HepG2 (cell line): ENCODE measurements around the gene POU3F1. TPM values are rescaled to one million over a fixed set of nuclear protein-coding genes. Genes with fewer than 3 reads are reported as not detected.

Source experiments
- ATAC-seq: fragments of 200-7000 bp; cut with Tn5 transposase; 3 replicates; pipeline ENCODE4 v1.9.1; 2020; ENCODE audit warnings: mild to moderate bottlenecking, moderate library complexity
- BruUV-seq: library from RNA; stranded (reverse); fragments of 400-500 nt; replicated peaks from 2 replicates; lab custom pipeline; 2021; lab: Mats Ljungman, UMichigan
- CTCF ChIA-PET: fragments of 300-600 bp; formaldehyde crosslinking; extraction: SDS; loops from one replicate; lab custom pipeline; 2021; ENCODE audit warnings: low total read pairs, inconsistent platforms, low intra/inter-chr PET ratio; lab: Yijun Ruan, JAX
- POLR2A ChIA-PET: fragments of 350-600 bp; sonication (Branson Sonifier 250); formaldehyde crosslinking; loops from one replicate; lab custom pipeline; 2020; ENCODE audit warnings: antibody characterized with exemption, inconsistent platforms; lab: Yijun Ruan, JAX
- DNase-seq: peaks from one replicate; pipeline ENCODE4 v3.0.0-alpha.2; 2015; ENCODE audit warnings: low spot score
- FAIRE-seq: peaks from 3 replicates; lab custom pipeline; 2011; peaks lifted over from hg19 to GRCh38; lab: Jason Lieb, UNC
- H2AFZ ChIP-seq: one replicate; pipeline ENCODE4 v1.6.1; 2011; ENCODE audit warnings: low read length, inconsistent platforms
- H3K27ac ChIP-seq: fragments of 300-600 bp; 3 replicates; pipeline ENCODE4 v1.8.0; 2011; ENCODE audit warnings: mixed run types, mild to moderate bottlenecking, mixed read lengths, low read length, inconsistent platforms; ENCODE audit not compliant: insufficient read depth; ENCODE audit errors: extremely low read length
- H3K27me3 ChIP-seq, 2 experiments: fragments of 200-600 bp in 1 of 2; 2 replicates in 1 of 2; 3 replicates in 1 of 2; pipeline versions ENCODE4 v1.6.0 to v1.8.0; 2011; ENCODE audit warnings: low read length in 2 of 2, mild to moderate bottlenecking in 2 of 2, moderate library complexity in 2 of 2, inconsistent platforms in 1 of 2; ENCODE audit not compliant: insufficient read depth in 2 of 2, control insufficient read depth in 1 of 2
- H3K36me3 ChIP-seq, 2 experiments: fragments of 200-600 bp in 1 of 2; replicated peaks in 1 of 2; 2 replicates in 1 of 2; 3 replicates in 1 of 2; pipeline versions ENCODE4 v1.5.1 to v1.8.0; 2011; ENCODE audit warnings: low read length in 2 of 2, inconsistent platforms in 1 of 2; ENCODE audit not compliant: insufficient read depth in 2 of 2, control insufficient read depth in 1 of 2
- H3K4me1 ChIP-seq: 2 replicates; pipeline ENCODE4 v1.5.1; 2012; ENCODE audit warnings: low read length, inconsistent platforms; ENCODE audit not compliant: insufficient read depth
- H3K4me2 ChIP-seq: 2 replicates; pipeline ENCODE4 v1.6.0; 2011; ENCODE audit warnings: low read depth, low read length, inconsistent platforms
- H3K4me3 ChIP-seq, 3 experiments: fragments of 200-600 bp in 1 of 3; sonication (generic), shearing (Covaris generic) in 1 of 3; replicated peaks in 1 of 3; 2 replicates each; pipeline ENCODE4 v1.5.1; 2011 to 2016; ENCODE audit warnings: low read length in 3 of 3, inconsistent platforms in 2 of 3, low read depth in 2 of 3, mild to moderate bottlenecking in 2 of 3, control low read depth in 1 of 3, mixed read lengths in 1 of 3; ENCODE audit not compliant: insufficient read depth in 1 of 3
- H3K79me2 ChIP-seq: one replicate; pipeline ENCODE4 v1.6.1; 2011; ENCODE audit warnings: low read length, inconsistent platforms; ENCODE audit not compliant: insufficient read depth
- H3K9ac ChIP-seq: 2 replicates; pipeline ENCODE4 v1.6.0; 2011; ENCODE audit warnings: mild to moderate bottlenecking, low read depth, low read length, inconsistent platforms; ENCODE audit not compliant: insufficient read depth
- H3K9me3 ChIP-seq: 2 replicates; pipeline ENCODE4 v1.5.1; 2012; ENCODE audit warnings: mild to moderate bottlenecking, low read length
- H4K20me1 ChIP-seq: 2 replicates; pipeline ENCODE4 v1.6.0; 2011; ENCODE audit warnings: inconsistent platforms, mild to moderate bottlenecking, low read length, moderate library complexity; ENCODE audit not compliant: insufficient read depth
- ERF ChIP-seq: IDR thresholded peaks from 2 replicates; pipeline ENCODE4 v1.6.1; 2018; ENCODE audit warnings: missing biosample characterization, missing genetic modification reagents
- PRPF4 ChIP-seq: fragments of 200-400 bp; formaldehyde crosslinking; IDR thresholded peaks from 2 replicates; pipeline ENCODE4 v1.6.1; 2016; ENCODE audit warnings: low read length, low read depth; ENCODE audit not compliant: poor library complexity, severe bottlenecking
- REXO4 ChIP-seq: sonication (generic); formaldehyde crosslinking; IDR thresholded peaks from 2 replicates; pipeline ENCODE4 v1.8.0; 2022; ENCODE audit warnings: missing genetic modification reagents, mild to moderate bottlenecking, borderline replicate concordance
- ZFX ChIP-seq: sonication (generic); formaldehyde crosslinking; IDR thresholded peaks from 2 replicates; pipeline ENCODE4 v1.4.0; 2020; ENCODE audit warnings: mild to moderate bottlenecking, low read depth, missing genetic modification reagents, moderate library complexity
- ZNF260 ChIP-seq: sonication (generic); formaldehyde crosslinking; IDR thresholded peaks from 2 replicates; pipeline ENCODE4 v1.4.0; 2020; ENCODE audit warnings: missing genetic modification reagents, low read depth, mild to moderate bottlenecking, borderline replicate concordance
- ZNF777 ChIP-seq: sonication (generic); formaldehyde crosslinking; IDR thresholded peaks from 2 replicates; pipeline ENCODE4 v1.4.0; 2020; ENCODE audit warnings: missing genetic modification reagents
- WGBS: methylation state at CpG from one replicate; pipeline ENCODE4 v1.1.6; 2017; ENCODE audit warnings: low lambda C conversion rate; 5-methylcytosine and 5-hydroxymethylcytosine counted together
- in situ Hi-C: cut with HindIII; loops from 2 replicates; pipeline ENCODE4 v1.10.0; 2017; ENCODE audit warnings: low pct_unique_long_range_greater_than_20kb; ENCODE audit not compliant: extremely low pct_ligation_motif_present
- intact Hi-C: fragments of 100-400 bp; cut with micrococcal nuclease; formaldehyde crosslinking; loops from one replicate; pipeline ENCODE4 v1.10.0; 2022; ENCODE audit not compliant: unreplicated experiment
- polyA plus RNA-seq, 8 experiments: library from polyadenylated mRNA; depleted of rRNA in 3 of 8; stranded (reverse) in 7 of 8; unstranded in 1 of 8; fragments of >200 nt; fragmentation: Illumina TruSeq in 4 of 8; extraction: Trizol in 4 of 8; gene quantifications; 2 replicates each; pipeline versions ENCODE4 v1.2.1 to v1.2.3, GENCODE V29; 2011 to 2016; ENCODE audit warnings: low read depth in 4 of 8, missing spikeins in 1 of 8, mixed read lengths in 1 of 8; ENCODE audit not compliant: insufficient read depth in 1 of 8
- total RNA-seq, 5 experiments: library from RNA; depleted of rRNA; stranded (reverse); fragments of >200 nt; fragmentation: Illumina TruSeq; extraction: Trizol; gene quantifications; 2 replicates each; pipeline ENCODE4 v1.2.3, GENCODE V29; 2016; ENCODE audit warnings: low read depth in 1 of 5
- TF ChIP-seq, protein P1 (sequence below): sonication (generic); formaldehyde crosslinking; IDR thresholded peaks from 2 replicates; pipeline ENCODE4 v1.5.1; 2020; ENCODE audit warnings: mild to moderate bottlenecking, missing genetic modification reagents, moderate library complexity
- TF ChIP-seq, protein P2 (sequence below): sonication (generic); formaldehyde crosslinking; IDR thresholded peaks from 2 replicates; pipeline ENCODE4 v1.5.0; 2020; ENCODE audit warnings: missing genetic modification reagents

Gene POU3F1
- total and polyA plus RNA-seq, 2 of the 13 experiments (the other 11 are each of a cell fraction or from before 2014, with no cell fraction given): not detected

DNA sequence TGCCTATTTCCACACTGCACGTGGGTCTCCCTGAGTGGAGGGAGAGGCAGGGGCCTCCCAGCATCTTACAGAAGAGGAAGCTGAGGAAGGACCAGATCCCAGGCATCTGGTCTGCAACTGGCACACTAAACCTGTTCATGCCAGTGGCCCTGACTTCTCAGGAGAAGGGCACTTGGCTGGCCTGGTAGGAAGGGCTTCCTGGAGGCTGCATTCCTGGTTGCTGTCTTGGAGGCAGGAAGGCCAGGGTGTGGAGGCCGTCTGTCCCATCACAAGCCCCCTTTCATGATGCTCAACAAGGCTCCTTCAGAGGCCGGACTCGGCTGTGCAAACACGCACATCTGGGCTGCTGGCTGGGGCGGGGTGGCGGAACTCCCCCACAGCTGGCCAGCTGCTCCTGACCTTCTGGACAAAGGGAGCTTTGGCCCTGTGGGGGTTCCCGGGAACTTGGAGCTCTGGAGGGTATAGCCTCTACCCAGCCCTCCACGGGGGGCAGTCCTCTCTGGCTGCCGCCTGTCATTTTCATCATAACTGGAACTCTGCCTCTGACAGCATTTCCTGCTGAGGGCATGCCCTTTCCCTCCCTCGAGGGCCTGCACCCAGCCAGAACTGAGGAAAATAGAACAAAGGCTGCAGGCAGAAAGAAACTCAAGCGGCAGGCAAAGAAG, 39.2 kb upstream of the POU3F1 start (continued):
- TF ChIP-seq REXO4 (CRISPR knock-in tag) (no peak), ERF (CRISPR knock-in tag) (no peak)
- TF ChIP-seq, protein P1, sequence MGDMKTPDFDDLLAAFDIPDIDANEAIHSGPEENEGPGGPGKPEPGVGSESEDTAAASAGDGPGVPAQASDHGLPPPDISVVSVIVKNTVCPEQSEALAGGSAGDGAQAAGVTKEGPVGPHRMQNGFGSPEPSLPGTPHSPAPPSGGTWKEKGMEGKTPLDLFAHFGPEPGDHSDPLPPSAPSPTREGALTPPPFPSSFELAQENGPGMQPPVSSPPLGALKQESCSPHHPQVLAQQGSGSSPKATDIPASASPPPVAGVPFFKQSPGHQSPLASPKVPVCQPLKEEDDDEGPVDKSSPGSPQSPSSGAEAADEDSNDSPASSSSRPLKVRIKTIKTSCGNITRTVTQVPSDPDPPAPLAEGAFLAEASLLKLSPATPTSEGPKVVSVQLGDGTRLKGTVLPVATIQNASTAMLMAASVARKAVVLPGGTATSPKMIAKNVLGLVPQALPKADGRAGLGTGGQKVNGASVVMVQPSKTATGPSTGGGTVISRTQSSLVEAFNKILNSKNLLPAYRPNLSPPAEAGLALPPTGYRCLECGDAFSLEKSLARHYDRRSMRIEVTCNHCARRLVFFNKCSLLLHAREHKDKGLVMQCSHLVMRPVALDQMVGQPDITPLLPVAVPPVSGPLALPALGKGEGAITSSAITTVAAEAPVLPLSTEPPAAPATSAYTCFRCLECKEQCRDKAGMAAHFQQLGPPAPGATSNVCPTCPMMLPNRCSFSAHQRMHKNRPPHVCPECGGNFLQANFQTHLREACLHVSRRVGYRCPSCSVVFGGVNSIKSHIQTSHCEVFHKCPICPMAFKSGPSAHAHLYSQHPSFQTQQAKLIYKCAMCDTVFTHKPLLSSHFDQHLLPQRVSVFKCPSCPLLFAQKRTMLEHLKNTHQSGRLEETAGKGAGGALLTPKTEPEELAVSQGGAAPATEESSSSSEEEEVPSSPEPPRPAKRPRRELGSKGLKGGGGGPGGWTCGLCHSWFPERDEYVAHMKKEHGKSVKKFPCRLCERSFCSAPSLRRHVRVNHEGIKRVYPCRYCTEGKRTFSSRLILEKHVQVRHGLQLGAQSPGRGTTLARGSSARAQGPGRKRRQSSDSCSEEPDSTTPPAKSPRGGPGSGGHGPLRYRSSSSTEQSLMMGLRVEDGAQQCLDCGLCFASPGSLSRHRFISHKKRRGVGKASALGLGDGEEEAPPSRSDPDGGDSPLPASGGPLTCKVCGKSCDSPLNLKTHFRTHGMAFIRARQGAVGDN: peak; percentile 26; the same call in 1 of the 2 replicates
- TF ChIP-seq, protein P2, sequence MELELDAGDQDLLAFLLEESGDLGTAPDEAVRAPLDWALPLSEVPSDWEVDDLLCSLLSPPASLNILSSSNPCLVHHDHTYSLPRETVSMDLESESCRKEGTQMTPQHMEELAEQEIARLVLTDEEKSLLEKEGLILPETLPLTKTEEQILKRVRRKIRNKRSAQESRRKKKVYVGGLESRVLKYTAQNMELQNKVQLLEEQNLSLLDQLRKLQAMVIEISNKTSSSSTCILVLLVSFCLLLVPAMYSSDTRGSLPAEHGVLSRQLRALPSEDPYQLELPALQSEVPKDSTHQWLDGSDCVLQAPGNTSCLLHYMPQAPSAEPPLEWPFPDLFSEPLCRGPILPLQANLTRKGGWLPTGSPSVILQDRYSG (CRISPR knock-in tag): no peak
- TF ChIP-seq, all 625 proteins: peak for 3

DNA sequence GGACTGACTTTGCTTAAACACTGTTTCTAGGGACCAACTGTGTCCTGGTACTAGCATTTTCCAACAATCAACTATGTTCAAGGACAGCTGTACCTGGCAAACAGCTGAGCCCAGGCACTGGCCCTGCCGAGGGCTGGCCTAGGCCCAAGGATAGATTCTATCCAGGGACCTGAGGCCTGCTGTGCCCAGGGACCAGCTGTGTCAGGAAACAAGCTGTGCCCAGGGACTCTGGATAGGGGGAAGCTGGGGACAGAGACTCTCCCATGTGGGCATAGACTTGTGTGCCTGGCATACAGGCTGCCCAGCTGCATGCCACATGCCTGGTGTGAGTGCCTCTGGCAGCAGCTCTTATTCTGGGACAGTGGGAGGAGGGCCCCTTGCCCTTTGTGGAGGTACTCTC, 38.1 kb upstream of the POU3F1 start:
- FAIRE-seq: no peak
- no peaks in the 10 kb centered on the region for H4K20me1 ChIP-seq
- H3K4me1 ChIP-seq: peaks cover 57% of the 10 kb centered on the region
- intact Hi-C loops (no loop called here), in situ Hi-C loops (no loop called here)
- no peaks in the 10 kb centered on the region for H3K27me3 ChIP-seq
- TF ChIP-seq ZNF777 (CRISPR knock-in tag) (no peak), PRPF4 (no peak), ZFX (CRISPR knock-in tag) (peak; percentile 27; the same call in 1 of the 2 replicates), ZNF260 (no peak)
- no peak overlapping the region for H2AFZ ChIP-seq
- H3K4me2 ChIP-seq: no peak overlapping the region
- WGBS: no CpG with 5 or more reads among the region's 1 CpG
- POLR2A ChIA-PET: no interaction called here
- no peak overlapping the region for H3K27ac ChIP-seq
- peak; percentile 24; the same call in 2 of the 3 replicates for ATAC-seq
- H3K9me3 ChIP-seq: no peaks in the 10 kb centered on the region
- no peaks in the 10 kb centered on the region for H3K79me2 ChIP-seq
- H3K4me3 ChIP-seq: no peak overlapping the region
- no peak overlapping the region for H3K9ac ChIP-seq
- no peaks in the 10 kb centered on the region for H3K36me3 ChIP-seq
- DNase-seq: no peak
- BruUV-seq: no TSS peak
- CTCF ChIA-PET: no interaction called here
